Fibroblast of upper back skin (primary cell): ENCODE data around the gene SATB2.
A peak's percentile ranks its signal among the peaks of the same experiment; 100 is the strongest.

ENCODE experiments used
- DNase-seq: peaks from one replicate; pipeline ENCODE4 v3.0.0-alpha.2; 2013

Gene SATB2

DNA sequence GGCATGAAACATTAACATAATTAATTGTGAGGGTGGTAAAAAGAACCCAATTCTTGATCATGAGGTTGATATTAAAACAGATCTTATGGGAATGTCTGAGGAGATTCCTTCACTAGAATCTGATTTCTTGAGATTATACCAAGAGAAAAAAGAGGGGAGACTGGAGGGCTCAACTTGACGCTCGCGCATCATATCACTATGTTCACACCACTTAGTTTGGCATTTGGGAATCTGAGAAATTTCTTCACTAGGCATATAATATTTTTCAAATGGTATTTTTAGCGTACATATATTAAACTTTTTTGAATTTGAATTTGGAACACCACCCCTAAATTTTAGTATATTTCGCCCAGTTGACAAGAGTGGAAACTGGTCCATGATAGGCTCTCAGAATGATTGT is 140.1 kb downstream of the SATB2 start:
- no peak for DNase-seq

DNA sequence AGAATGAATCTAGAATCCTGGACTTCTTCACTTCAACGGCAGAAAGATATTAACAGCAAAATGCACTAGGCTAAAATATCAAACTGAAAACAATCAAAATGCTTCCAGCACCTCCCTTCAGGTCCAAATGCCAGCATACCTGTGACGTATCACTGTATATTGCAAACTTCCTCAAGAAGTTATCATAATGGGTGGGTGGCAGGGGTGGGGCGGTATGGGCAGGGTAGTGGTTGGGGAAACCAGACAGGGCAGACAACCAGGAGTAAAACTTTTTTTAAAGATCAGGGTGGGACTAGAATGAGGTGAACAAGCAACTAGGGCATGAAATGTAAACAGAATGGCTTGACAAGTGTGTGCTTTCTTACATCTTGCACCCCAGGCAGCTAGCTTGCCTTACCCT is 140.9 kb downstream of the SATB2 start:
- DNase-seq = no peak

DNA sequence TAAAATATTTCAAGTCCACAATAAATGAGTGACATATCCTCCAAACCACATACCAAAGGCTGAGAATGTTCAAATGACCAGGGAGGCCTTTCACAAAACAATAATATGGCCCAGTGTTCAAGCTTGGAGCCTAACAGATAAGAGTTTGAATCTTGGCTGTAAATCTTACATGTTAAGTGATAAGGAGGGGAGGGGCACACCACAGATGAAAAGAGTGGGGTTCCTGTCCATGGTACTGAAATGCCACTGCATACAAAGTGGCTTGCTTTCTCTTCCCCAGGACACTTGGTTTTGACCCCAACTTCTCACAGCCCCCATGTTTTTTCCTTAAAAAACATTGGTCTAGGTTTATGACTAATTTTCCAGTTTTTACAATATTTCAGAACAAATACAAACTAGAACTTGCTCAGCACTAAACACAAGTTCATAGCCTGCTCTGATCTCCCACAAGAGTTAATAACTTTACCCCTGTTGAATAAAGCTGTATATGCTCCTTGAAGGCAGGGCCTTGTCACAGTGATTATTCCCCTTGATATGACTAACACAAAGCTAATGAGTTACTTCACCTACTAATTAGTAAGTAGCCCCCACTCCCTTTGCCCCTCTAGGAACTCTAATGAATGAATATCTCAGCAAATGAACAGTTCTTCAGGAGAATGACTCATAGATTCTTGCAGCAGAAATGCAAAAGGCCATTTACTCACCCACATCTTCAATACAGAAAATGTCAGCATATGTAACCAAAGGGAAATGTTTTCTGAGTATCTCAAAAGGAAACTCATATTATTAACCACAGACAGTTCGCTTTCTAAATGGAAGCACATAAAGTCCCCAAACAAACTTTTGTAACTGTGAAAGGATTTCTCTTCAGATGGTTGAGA is 142.2 kb downstream of the SATB2 start:
- DNase-seq = peak; percentile 59

DNA sequence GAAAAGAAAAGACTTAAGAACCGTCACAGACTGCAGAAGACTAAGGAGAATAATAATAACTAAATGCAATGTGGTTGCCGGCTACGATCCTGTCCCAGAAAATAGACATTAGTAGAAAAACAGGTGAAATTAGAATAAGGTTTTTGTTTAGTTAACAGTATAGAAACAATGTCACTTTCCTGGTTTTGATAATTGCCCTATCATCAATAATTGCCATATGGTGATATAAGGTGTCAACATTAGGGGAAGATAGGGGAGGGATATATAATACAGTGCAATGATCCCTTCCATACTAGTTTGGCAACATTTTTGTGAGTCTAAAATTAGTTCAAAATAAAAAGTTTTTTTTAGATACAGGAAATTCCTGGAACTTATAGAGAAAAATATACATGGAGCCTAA is 144.8 kb downstream of the SATB2 start:
- no peak for DNase-seq

DNA sequence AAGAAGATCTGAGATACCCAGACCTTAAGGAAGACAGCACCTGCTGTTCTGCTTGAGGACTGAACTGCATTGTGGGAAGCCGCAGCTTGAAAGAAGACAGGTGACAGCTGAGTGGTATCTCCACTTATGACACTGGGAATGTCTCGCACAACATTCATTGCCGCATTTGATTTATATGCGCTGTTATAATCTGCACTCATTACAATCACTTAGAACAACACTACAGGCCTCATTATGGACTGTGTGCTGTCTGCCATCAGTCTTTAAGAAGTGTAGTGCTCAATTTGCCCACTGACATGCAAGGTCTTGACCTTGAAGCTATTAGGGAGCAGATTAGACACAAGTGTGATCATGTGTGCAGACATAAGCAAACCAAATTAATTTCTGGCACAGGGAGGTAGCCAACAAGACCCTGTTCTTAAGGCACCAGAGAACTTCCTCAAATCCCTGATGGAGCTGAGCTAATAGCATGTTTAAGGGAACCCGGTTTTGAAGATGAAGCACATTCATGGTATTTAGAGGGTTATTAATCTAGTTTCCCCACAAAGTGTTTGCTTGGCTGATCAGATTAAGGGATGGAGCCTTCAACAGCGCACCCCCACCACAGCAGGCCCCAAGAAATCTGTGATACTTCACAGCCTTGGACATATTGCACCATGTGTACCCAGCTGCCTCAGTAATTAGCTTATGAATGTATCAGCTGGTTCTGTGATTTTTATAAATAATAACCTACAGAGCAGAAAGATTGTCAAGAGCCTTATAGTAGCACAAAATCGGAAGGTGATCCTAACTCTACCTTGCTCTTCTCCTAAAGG is 146.8 kb downstream of the SATB2 start:
- DNase-seq = no peak

DNA sequence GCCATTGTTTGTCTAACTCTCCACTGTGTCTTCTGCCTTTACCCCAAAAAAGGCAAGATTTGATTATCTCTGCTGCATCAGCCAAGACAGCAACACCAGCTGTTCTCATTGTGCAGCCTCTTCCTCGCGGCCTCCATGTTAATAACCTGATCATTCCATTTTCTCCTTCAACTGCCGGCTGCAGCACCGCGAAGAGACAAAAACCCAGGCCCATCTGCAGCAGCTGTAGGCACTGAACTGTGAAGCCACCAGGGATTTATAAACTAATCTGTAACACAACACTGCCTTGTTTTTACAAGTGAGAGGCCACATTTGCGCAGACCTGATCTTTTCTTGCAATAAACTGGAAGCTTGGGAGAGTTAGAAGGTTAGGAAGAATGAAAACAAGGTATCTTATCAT is 147.8 kb downstream of the SATB2 start:
- no peak for DNase-seq

DNA sequence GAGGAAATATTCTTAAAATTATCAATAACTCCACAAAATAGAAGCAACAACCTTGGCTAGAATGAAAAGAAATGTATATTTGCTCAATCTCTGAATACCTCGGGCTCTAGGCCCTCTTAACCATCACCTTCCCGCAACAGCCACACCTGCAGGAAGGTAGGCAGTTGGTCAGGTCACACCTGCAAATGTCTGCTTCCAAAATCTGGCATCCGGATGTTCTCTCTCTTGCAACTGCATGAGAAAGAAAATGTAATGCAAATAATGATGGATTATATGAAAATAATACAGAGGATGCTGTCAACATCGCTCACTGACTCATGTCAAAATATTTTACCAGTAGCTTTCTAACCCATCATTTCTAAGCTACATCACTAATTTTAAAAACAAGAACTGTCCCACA is 148.3 kb downstream of the SATB2 start:
- DNase-seq = no peak

DNA sequence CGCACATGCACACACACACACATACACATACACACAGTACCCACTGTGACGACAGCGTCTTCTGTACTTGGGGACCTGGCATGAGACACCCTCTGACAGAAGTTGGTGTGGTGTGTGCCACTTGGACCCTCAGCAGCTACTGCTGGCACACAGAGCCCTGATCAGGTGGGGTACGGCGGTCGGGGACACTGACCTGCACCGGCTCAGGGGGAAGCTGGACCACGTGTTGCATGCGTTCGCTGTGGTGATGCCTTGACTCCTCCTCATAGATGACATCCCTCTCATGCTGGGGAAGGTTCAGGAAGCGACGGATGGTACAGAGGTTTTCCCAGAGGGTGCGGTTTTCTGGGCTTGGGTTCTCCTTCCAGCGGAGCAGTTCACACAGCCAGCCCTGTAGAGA is 149.2 kb downstream of the SATB2 start:
- no peak for DNase-seq

DNA sequence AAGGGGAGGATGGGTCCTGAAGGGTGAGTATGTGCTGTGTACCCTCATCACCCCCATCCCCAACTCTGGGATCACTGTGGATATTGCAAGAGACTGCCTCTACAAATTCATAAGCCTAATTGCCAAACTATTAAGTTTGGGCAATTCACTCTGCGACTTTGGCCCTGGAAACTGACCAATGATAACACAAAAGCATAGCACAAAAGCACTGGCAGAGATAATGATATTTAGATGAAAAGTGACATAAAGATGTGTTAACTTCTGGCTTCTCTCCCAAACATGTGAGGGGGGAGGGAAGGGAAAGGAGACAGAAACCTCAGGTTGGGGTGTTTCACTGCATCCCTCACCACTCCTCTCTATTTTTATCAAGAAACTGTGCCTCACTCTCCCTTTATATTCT is 150.3 kb downstream of the SATB2 start:
- DNase-seq = no peak

DNA sequence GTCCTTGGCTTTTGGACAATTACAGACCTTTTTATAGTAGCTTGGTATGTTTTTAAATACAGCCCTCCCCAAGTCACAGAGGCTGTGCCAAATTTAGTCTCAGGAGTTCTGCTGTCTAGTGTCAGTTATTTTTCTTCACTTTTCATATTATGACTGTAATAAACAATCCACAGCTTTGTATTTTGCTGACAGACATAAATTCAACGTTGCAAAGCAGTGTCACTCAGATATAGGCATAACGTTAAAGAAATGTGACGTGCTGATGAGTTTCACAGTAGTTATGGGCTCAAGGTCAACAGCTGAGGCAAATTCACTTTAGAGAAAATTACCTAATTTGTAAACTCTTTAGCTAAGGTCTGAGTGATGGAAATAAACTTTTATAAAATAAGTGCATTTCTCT is 151.6 kb downstream of the SATB2 start:
- DNase-seq = no peak

DNA sequence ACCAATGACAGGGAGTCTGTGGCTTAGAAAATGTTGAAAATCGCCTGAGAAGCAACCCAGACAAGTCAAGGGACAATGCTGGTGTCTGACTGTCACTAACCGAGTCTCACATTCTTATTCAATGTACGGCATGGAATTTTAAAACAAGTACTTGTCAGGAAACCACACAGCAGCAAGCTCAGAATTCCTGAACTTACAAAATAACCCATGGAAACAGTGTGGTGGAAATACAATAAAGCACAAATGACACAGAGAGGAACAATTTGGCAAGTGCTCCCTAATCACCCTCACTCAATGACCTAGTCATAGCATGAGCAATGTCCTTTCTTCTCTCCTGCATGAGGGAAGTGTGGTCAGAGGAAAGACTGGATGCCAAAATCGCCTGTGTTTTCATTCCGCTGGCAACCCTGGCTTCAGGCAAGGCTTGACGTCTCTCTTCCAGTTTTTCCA is 154.0 kb downstream of the SATB2 start:
- DNase-seq = peak; percentile 97

DNA sequence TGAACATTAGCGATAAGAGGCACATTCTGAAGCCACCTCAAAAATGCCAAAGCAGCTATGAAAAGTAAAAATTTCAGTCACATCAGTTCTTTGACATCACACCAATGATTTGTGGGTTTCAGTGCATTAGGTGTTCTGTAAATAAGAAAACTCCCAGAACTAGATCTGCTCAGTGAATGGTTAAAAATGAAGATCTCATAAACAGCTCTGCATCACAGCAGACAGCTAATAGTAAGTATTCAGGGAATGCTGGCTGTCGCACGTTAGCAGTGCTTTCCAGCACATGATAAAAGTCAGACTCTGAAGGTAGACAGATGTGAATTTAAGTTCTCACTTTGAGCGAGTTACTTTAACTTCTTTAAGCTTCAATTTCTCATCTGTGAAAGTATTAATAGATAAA is 154.9 kb downstream of the SATB2 start:
- peak; percentile 49 for DNase-seq

DNA sequence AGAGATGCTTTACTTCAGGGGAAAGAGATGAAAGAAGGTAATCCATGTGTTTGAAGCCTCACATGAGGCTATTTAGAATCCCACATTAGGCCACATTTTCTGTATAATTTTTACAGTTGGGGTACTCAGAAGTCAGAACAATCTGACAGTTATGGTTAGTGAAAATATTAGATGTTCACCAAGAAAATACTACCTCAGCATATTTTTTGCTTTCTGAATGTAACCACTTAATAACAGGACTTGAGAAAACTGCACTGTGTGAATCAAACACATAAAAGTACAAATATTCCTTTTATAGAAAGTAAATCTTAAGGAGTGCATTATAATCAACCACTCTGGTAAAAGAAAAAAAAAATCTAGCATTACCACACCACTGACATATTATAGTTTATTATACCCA is 169.3 kb downstream of the SATB2 start:
- no peak for DNase-seq

DNA sequence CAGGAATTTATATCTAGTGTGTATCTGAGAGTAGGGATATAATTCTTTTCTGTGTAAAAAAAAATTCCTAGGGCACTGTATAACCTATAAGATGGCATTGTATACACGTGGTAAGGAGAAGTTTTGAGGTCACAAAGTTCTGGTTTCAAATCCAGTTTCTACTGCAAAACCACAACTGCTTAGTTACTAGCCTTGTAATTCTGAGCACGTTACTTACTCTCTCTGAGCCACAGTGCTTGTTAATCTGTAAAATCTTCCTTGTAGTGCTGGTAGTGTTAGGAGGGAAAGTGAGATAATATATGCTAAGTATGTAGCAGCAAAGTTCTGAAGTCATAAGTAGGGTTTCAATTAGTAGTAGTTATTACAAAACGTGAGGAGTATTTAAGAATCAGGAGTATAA is 175.4 kb downstream of the SATB2 start:
- no peak for DNase-seq

DNA sequence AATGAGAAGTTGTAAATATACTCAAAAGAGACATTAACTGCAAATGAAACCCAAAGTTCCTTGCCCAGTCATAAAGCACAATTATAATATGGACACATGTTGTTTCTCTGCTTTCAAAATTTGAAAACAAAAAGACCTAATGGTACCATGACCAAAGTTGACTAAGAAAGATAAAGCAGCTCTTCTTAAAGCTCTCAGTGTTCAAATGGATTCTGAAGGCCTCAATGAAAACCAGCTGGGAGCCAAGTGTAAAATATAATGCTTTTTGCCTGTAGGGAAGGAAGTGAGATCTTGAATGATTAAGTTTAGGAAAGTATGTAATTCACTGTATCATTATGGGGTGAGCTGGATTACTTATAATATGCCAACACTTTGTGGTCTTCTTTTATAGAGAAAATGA is 178.6 kb downstream of the SATB2 start:
- DNase-seq = no peak

DNA sequence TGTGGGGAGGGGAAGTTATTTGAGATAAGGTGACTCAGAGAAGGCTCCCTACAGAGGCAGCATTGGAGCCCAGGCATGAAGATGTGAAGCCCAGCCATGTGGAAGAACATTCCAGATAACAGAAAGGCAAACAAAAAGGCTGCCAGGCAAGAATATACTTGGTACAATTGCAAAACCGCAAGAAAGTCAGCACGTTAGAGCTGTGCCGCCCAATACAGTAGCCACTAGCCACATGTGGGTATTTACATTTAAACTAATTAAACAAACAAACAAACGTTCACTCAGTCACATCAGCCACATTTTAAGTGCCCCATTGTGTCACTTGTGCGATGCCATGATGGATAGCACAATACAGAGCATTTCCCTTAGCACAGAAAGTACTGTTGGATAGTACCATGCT is 179.6 kb downstream of the SATB2 start:
- peak; percentile 61 for DNase-seq

DNA sequence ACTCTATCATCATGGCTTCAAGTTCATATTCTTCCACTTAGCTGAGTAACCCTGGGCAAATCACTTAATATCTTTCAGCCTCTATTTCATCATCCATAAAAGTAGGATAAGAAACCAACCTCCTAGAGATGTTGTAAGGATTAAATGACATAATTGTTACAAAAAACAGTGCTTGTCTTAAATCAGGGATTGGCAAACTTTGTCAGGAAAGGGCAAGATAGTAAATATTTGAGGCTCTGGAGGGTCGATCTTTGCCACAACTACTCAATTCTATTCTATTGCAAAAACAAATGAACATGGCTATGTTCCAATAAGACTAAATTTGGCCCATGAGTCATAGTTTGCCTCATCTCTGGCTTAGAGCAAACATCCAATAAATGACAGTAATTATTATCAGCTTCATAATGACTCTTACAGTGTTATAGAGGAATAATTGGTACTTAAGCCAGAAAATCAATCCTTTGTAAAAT is 184.7 kb downstream of the SATB2 start:
- DNase-seq = peak; percentile 73

DNA sequence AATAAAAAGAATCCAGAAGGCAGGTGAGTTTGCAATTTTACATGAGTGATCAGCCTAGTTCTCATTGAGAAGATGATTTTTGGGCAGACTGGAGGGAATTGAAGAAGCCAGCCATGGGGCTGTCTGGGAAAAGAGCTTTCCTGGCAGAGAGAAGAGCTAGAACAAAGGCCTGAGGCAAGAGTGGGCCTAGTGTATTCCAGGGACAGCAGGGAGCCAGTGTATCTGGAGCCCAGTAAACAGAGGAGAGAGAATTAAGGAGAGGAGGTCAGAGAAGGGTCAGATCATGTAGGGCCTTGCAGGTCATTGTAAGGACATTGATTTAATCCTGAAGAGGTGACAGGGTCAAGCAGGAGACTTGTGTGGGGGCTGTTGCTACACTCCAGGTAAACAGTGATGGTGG is 195.8 kb downstream of the SATB2 start:
- no peak for DNase-seq

DNA sequence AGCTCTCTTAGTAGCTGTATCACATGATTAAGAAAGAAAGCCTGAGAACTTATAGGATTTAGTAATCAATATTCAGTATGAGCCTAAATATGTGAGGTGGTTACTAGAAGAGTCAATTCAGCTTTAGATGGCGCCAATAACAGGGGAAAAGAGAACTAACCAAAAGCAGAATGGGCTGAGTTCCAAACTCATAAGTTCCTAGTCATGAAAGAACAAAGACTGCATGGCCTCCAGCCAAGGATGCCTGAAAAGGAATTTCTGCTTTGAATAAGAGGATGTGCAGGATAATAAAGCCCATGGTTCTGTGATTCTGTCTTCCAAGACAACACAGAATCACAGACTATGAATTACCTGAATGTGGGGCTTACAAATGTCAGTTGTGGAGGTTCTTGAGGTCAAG is 196.5 kb downstream of the SATB2 start:
- peak; percentile 79 for DNase-seq

DNA sequence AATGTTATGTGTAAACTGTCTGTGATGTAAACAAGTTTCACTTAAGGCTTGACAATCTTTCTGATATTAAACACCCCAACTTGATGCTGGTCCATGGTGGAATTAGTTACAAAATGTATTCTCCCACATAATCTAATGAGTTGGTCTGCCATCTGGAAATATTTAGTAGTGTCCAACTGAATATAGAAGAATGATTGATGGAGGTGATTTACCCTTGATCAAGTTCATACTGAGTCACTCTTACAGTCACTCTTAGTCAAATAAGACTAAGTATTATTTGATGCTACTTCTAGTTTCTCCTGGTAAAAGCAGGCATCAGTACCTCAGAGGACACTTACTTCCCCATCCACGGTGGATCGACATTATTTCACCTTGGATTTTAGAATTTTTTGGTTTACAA is 198.1 kb downstream of the SATB2 start:
- DNase-seq = peak; percentile 43

DNA sequence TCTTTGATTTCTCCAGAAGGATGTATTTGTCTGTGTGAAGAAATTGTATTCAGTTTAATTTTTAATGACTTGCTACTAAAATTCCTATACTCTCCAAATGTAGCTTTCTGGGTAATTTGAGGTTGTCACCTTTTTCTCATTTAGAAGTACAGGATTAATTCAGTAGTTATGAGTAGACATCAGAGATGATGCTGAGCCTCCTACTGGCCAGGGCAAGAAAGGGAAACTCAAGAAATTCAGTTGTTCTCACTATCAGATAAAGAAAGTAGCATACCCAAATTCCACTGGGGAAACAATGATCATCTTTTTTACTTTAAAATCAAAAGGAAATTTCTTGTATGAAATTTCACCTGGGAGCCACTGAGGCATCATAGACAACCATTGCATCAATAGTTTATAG is 199.4 kb downstream of the SATB2 start:
- no peak for DNase-seq

DNA sequence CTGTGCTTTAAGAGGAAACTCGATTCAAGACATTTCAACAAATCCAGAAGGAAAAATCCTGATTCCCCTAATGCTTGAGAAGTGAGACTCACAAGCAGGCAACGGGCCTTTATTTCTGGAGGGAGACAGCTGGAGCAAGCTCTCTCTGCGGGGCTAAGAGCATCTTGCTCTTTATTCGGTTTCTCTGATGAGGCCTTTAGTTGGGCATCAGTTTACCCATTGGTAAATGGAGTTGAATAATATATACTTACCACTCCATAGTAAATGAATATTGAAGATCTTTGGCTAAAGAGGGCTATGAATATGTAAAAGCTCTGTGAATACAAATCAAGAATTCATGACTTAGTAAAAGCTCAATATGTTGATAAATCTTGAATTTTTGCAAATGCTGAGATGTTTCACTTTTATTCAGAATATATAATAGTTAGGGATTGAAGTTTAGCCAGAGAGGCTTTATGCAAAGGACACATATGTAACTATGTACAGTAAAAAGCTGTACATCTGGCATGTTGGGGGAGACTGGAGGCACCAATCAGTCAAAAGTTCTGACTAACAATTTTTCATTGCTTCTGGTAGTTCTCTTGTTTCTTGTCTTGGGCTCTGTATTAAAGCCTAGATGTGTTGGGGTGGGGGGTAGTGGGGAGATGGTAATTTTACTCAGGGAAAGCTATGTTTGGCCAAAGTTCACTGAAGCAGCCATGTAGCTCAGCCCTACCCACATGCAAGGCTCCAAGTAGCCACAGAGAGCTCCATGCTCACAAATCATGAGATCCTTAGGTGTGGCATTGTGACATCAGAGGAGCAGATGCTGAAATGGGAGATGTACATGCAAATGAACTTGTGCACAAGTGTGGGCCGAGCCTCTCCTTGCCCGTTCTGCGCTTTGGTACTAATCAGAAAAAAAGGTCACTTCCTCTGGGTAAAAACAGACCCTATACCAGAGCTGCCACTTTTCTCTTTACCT is 200.2 kb downstream of the SATB2 start:
- no peak for DNase-seq

DNA sequence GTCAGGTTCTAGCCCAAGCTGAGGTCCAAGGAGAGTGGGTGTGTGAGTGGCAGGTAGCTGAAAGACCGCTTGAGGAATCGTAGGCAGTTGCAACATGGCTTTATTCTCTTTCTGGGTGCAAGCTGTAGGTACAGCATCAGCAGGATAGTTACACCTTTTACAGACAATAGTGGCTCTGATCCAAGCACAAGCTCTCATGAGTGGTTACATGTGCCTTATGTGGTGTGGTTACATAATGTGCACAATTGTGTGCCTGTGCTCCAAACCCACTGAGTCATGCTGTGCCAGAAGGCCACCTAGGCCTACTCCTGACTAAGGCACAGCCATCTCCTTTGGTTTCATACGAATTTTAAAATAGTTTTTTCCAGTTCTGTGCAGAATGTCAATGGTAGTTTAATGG is 227.6 kb downstream of the SATB2 start:
- no peak for DNase-seq
